Thymus (tissue), 11 donors: ENCODE results near the gene MKNK2. TPM values are rescaled to one million over a fixed set of nuclear protein-coding genes. Genes with fewer than 3 reads are reported as not detected.
A peak's percentile ranks its signal among the peaks of the same experiment; 100 is the strongest.

ENCODE experiments used
- DNase-seq, 9 donors: peaks; one replicate each; pipeline ENCODE4 v3.0.0-alpha.2; 2013; ENCODE audit warnings: low spot score in 9 of 9, low read depth in 6 of 9, missing footprints in 1 of 9
- H3K27ac ChIP-seq, 2 donors: one replicate each; pipeline ENCODE4 v1.5.1; 2013; ENCODE audit warnings: control low read depth in 1 of 2, low read depth in 1 of 2, low read length in 1 of 2, mild to moderate bottlenecking in 1 of 2, moderate library complexity in 1 of 2
- H3K27me3 ChIP-seq, 2 donors: one replicate each; pipeline ENCODE4 v1.5.1; 2013; ENCODE audit warnings: low read length in 1 of 2; ENCODE audit not compliant: control insufficient read depth in 2 of 2, insufficient read depth in 1 of 2
- H3K36me3 ChIP-seq, 2 donors: one replicate each; pipeline ENCODE4 v1.5.1; 2013; ENCODE audit warnings: low read length in 1 of 2, mild to moderate bottlenecking in 1 of 2, moderate library complexity in 1 of 2; ENCODE audit not compliant: control insufficient read depth in 2 of 2, insufficient read depth in 2 of 2
- H3K4me1 ChIP-seq, 2 donors: one replicate each; pipeline ENCODE4 v1.5.1; 2013; ENCODE audit warnings: low read length in 2 of 2; ENCODE audit not compliant: control insufficient read depth in 2 of 2, insufficient read depth in 2 of 2
- H3K4me3 ChIP-seq, 2 donors: one replicate each; pipeline ENCODE4 v1.5.1; 2013; ENCODE audit warnings: low read length in 2 of 2, control low read depth in 1 of 2, mild to moderate bottlenecking in 1 of 2
- H3K9me3 ChIP-seq, 2 donors: one replicate each; pipeline ENCODE4 v1.5.1; 2013; ENCODE audit warnings: low read length in 1 of 2, mild to moderate bottlenecking in 1 of 2; ENCODE audit not compliant: control insufficient read depth in 2 of 2, insufficient read depth in 1 of 2
- WGBS: extraction: QIAGEN DNeasy Blood & Tissue Kit; methylation state at CpG from one replicate; pipeline ENCODE4 v1.1.7; 2013; 5-methylcytosine and 5-hydroxymethylcytosine counted together
- polyA plus RNA-seq: library from polyadenylated mRNA; stranded (reverse); fragments of 200-250 nt; gene quantifications from one replicate; pipeline ENCODE4 v1.2.3, GENCODE V29; 2013
- total RNA-seq: library from RNA; stranded (reverse); fragments of 120-200 nt; gene quantifications from one replicate; pipeline ENCODE4 v1.2.4, GENCODE V29; 2013
- donor health status: healthy.

MKNK2 gene
- total and polyA plus RNA-seq, 2 donors = 59.4 to 97.9 TPM

DNA sequence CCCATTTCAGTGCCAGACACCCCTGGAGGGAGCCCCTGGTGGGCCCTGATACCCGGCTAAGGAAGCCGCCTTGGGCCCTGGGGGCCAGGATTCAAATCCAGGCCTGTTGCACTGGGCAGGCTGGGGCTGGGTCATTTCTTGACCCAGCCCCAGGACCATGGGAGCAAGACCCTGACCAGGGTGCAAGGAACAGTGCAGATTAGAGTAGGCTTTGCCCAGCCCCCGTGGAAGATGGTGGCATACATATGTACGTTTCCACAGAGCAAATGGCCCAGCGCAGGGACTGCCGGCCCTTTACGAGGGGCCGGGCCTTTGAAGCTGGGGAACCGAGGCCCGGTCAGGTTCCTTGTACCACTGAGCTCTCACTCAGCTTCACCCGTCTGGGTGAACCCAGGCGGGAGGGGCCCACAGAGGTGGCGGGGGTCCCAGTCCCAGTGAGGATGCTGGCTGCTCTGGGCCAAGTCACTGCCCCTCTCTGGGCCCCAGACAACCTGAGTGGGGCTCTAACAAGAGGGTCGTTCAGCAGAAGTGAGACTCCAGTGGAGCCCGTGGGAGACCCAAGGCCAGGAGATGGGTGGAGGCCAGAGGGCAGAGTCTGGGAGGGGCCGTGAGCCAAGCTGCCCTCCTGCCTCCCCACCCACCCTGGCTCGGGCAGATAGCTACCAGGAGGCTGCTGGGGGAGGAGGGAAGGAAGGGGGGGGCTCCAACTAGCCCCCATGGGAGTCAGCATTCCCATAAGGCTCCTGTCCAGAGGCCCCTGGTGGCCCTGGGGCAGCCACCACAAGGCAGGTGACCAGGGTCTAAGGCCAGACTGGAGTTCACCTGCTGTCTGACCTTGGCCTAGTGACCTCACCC, 2.7 kb downstream of the MKNK2 start:
- H3K27ac ChIP-seq = no peak overlapping the region
- peak overlapping the region in 1 of 2 donors; percentile 96 for H3K4me3 ChIP-seq
- peaks cover 44 to 54% of the 10 kb centered on the region in 2 donors for H3K36me3 ChIP-seq
- no peaks in the 10 kb centered on the region for H3K9me3 ChIP-seq
- H3K27me3 ChIP-seq = no peaks in the 10 kb centered on the region
- DNase-seq = no peak
- peaks cover 51 to 76% of the 10 kb centered on the region in 2 donors for H3K4me1 ChIP-seq
- WGBS = 94% methylated on average over 17 of the region's 17 CpGs

DNA sequence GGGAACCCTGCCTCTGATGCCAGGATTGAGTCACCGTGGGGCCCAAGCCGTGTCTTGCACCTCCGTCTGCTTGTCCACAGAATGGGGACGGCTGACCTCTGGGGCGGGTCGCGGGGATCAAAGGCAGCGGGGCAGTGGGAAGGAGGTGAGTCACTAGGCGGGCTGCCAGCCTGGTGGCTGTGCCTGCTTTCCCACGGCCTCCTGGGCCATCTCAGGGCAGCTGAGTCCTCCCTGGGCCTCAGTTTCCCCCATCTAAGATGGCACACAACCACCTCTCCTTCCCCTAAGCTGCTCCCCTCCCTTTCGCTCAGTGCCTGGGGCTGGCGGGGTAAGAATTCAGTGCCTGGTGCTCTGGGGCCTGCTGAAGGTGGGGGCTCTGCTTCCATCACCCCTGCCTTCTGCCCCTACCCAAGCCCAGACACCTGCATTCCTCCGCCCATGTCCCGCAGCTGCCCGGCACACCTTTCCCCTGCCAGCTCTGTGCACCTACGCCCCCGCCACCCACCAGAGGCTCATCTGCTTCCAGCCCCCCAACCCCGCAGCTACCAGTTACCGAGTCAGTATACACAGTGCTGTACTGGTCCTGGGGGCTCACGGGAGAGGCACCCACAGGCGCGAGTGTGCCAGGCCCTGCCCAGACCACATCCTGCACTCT, 3.5 kb downstream of the MKNK2 start:
- Histone ChIP-seq H3K36me3 (peaks cover 48 to 62% of the 10 kb centered on the region in 2 donors), H3K4me3 (peak overlapping the region in 1 of 2 donors; percentile 19)

DNA sequence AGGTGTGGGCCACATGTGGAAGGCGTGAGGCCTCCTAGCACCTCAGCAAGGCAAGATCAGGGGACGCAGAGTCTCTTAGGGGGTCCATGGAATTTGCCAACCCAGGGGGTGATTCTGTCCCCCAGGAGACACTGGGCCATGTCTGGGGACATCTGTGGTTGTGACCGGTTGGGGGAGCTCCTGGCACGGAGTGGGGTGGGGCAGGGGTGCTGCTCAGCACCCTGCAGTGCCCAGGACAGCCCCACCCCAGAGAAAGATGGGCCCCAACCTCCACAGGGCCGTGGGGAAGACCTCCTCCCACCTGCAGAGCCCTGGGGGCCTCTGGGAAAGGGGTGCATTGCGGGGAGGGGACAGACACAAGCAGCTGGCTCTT, 4.0 kb downstream of the MKNK2 start:
- H3K4me1 ChIP-seq = peaks cover 56 to 75% of the 10 kb centered on the region in 2 donors
- no peak for DNase-seq
- H3K27ac ChIP-seq = no peak overlapping the region
- WGBS = 94% methylated on average over 6 of the region's 6 CpGs
- H3K9me3 ChIP-seq = peaks cover 0 to 7% of the 10 kb centered on the region in 2 donors
- H3K27me3 ChIP-seq = no peaks in the 10 kb centered on the region
- peaks cover 52 to 66% of the 10 kb centered on the region in 2 donors for H3K36me3 ChIP-seq
- H3K4me3 ChIP-seq = no peak overlapping the region

More for the DNA sequence above, 3.5 kb downstream of the MKNK2 start:
- Histone ChIP-seq H3K27ac (no peak overlapping the region), H3K9me3 (peaks cover 0 to 3% of the 10 kb centered on the region in 2 donors), H3K4me1 (peaks cover 55 to 76% of the 10 kb centered on the region in 2 donors), H3K27me3 (no peaks in the 10 kb centered on the region)
- DNase-seq = no peak
- 91% methylated on average over 22 of the region's 22 CpGs for WGBS

GRCh38 chr19:2046046-2046907, 4.8 kb downstream of the MKNK2 start:
- Histone ChIP-seq H3K4me1 (peaks cover 53 to 74% of the 10 kb centered on the region in 2 donors), H3K9me3 (peaks cover 0 to 7% of the 10 kb centered on the region in 2 donors), H3K27me3 (no peaks in the 10 kb centered on the region), H3K4me3 (no peak overlapping the region), H3K36me3 (peaks cover 52 to 69% of the 10 kb centered on the region in 2 donors), H3K27ac (no peak overlapping the region)
- WGBS = 98% methylated on average over 50 of the region's 50 CpGs
- DNase-seq = no peak

DNA sequence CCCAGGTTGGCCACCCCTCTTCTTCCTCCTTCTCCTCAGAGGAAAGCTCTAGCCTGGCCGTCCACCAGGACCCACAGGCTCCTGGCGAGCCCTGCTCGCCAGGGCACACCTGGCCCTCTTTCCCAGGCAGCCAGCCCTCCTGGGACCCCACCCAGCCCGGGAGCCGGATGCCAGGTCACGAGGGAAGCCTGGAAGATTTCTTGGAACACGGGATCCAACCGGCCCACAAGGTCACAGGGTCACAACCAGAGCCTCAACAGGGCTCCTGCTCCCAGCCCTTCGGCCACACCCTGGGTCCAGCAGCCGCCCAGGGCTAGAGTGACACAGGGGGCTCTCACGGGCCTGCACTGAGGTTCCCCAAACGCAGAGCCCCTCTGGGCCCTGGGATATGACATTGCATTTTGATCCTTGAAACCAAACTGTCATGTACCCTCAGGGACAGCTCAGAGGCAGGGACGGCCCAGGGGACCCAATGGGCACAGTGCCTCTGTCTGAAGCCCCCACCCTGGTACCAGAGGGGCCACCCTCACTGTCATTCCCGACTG, 5.5 kb downstream of the MKNK2 start:
- peaks cover 60 to 80% of the 10 kb centered on the region in 2 donors for H3K4me1 ChIP-seq
- H3K4me3 ChIP-seq = no peak overlapping the region
- DNase-seq = no peak

DNA sequence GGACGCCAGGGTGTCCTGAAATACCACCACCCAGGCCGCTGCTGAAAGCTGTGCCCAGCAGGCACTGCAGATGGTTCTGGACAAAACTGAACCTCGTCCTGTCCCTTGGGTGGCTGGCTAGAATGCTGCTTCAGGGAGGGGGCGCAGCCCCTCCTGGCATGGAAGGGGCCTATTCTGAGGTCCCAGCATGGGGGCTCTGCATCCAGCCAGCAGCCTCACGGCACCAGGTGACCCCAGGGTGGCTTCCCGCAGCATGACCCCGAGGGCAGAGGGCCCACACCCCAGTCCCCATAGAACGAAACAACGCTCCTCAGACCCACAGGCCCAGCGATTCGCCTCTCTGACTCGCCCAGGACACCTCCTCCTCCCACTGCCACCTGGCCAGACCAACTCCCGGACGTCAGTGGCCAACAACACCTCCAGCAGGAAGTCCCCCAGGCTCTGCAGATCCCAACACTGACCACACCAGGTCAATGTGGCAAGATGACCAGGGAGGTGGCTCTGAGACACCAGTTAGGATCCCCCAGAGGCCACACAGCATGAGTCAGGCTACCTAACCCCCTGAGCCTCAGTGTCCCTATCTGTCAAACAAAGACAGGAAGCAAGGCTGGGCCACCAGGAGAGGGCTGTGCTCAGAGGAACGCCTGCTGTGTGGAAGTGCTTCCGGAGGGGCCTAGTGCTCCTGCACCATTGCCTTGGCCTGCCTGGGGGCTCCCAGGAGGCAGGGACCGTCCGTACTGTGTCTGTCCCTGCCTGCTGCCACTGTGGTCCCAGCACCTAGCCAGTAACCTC, 6.1 kb downstream of the MKNK2 start:
- WGBS = 98% methylated on average over 18 of the region's 18 CpGs
- peaks cover 65 to 83% of the 10 kb centered on the region in 2 donors for H3K36me3 ChIP-seq

More for the DNA sequence above, 5.5 kb downstream of the MKNK2 start:
- Histone ChIP-seq H3K27me3 (no peaks in the 10 kb centered on the region), H3K27ac (no peak overlapping the region), H3K36me3 (peaks cover 59 to 76% of the 10 kb centered on the region in 2 donors), H3K9me3 (peaks cover 0 to 7% of the 10 kb centered on the region in 2 donors)
- 90% methylated on average over 14 of the region's 14 CpGs for WGBS

GRCh38 chr19:2043961-2044708, 6.9 kb downstream of the MKNK2 start:
- peaks cover 0 to 7% of the 10 kb centered on the region in 2 donors for H3K9me3 ChIP-seq
- WGBS = 90% methylated on average over 11 of the region's 11 CpGs
- peak in 1 of 9 donors; percentile 41 for DNase-seq

More for the DNA sequence above, 6.1 kb downstream of the MKNK2 start:
- no peak overlapping the region for H3K4me3 ChIP-seq
- peaks cover 0 to 7% of the 10 kb centered on the region in 2 donors for H3K9me3 ChIP-seq
- H3K4me1 ChIP-seq = peaks cover 60 to 80% of the 10 kb centered on the region in 2 donors
- H3K27ac ChIP-seq = peak overlapping the region; percentile 9 to 81
- DNase-seq = no peak
- no peaks in the 10 kb centered on the region for H3K27me3 ChIP-seq

More at GRCh38 chr19:2043961-2044708, 6.9 kb downstream of the MKNK2 start:
- Histone ChIP-seq H3K4me1 (peaks cover 52 to 73% of the 10 kb centered on the region in 2 donors), H3K27me3 (no peaks in the 10 kb centered on the region), H3K4me3 (no peak overlapping the region), H3K27ac (peak overlapping the region; percentile 36 to 81), H3K36me3 (peaks cover 73 to 87% of the 10 kb centered on the region in 2 donors)
